ENCODE measurements around the gene CEACAM20. TPM values are rescaled to one million over a fixed set of nuclear protein-coding genes. Genes with fewer than 3 reads are reported as not detected.

CEACAM20 gene
- total and polyA plus RNA-seq, 2 experiments from 2014 or later, result not detected

DNA sequence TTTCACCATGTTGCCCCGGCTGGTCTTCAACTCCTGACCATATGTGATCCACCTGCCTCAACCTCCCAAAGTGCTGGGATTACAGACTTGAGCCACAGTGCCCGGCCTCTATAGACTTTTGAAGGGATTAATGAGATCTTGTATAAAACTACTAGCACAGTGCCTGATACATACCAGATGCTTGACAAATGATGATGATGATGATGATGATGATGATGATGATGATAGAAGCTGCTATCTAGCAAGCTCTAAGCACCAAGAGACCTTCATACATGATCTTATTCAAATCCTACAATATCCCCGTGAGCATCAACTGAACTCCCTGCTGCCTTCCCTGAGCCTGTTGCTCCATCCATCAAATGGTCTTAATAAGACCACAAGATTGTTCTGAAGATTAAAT lies 14.4 kb downstream of the CEACAM20 start (continued):
- TF ChIP-seq, protein P1, sequence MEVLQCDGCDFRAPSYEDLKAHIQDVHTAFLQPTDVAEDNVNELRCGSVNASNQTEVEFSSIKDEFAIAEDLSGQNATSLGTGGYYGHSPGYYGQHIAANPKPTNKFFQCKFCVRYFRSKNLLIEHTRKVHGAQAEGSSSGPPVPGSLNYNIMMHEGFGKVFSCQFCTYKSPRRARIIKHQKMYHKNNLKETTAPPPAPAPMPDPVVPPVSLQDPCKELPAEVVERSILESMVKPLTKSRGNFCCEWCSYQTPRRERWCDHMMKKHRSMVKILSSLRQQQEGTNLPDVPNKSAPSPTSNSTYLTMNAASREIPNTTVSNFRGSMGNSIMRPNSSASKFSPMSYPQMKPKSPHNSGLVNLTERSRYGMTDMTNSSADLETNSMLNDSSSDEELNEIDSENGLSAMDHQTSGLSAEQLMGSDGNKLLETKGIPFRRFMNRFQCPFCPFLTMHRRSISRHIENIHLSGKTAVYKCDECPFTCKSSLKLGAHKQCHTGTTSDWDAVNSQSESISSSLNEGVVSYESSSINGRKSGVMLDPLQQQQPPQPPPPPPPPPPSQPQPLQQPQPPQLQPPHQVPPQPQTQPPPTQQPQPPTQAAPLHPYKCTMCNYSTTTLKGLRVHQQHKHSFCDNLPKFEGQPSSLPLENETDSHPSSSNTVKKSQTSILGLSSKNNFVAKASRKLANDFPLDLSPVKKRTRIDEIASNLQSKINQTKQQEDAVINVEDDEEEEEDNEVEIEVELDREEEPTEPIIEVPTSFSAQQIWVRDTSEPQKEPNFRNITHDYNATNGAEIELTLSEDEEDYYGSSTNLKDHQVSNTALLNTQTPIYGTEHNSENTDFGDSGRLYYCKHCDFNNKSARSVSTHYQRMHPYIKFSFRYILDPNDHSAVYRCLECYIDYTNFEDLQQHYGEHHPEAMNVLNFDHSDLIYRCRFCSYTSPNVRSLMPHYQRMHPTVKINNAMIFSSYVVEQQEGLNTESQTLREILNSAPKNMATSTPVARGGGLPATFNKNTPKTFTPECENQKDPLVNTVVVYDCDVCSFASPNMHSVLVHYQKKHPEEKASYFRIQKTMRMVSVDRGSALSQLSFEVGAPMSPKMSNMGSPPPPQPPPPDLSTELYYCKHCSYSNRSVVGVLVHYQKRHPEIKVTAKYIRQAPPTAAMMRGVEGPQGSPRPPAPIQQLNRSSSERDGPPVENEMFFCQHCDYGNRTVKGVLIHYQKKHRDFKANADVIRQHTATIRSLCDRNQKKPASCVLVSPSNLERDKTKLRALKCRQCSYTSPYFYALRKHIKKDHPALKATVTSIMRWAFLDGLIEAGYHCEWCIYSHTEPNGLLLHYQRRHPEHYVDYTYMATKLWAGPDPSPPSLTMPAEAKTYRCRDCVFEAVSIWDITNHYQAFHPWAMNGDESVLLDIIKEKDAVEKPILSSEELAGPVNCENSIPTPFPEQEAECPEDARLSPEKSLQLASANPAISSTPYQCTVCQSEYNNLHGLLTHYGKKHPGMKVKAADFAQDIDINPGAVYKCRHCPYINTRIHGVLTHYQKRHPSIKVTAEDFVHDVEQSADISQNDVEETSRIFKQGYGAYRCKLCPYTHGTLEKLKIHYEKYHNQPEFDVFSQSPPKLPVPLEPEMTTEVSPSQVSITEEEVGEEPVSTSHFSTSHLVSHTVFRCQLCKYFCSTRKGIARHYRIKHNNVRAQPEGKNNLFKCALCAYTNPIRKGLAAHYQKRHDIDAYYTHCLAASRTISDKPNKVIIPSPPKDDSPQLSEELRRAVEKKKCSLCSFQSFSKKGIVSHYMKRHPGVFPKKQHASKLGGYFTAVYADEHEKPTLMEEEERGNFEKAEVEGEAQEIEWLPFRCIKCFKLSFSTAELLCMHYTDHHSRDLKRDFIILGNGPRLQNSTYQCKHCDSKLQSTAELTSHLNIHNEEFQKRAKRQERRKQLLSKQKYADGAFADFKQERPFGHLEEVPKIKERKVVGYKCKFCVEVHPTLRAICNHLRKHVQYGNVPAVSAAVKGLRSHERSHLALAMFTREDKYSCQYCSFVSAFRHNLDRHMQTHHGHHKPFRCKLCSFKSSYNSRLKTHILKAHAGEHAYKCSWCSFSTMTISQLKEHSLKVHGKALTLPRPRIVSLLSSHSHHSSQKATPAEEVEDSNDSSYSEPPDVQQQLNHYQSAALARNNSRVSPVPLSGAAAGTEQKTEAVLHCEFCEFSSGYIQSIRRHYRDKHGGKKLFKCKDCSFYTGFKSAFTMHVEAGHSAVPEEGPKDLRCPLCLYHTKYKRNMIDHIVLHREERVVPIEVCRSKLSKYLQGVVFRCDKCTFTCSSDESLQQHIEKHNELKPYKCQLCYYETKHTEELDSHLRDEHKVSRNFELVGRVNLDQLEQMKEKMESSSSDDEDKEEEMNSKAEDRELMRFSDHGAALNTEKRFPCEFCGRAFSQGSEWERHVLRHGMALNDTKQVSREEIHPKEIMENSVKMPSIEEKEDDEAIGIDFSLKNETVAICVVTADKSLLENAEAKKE (CRISPR knock-in tag; IDR thresholded peaks at IDR 0.05), result no peak
- no peak for TF ChIP-seq EZH2phosphoT487 (IDR thresholded peaks at IDR 0.05; ENCODE audit: unreplicated experiment)
- no peak for TF ChIP-seq JUNB (IDR thresholded peaks at IDR 0.05; ENCODE audit: unreplicated experiment)
- TF ChIP-seq STAT1 (IDR thresholded peaks at IDR 0.05; ENCODE audit: unreplicated experiment), result no peak
- TF ChIP-seq CREB1 (CRISPR knock-in tag; IDR thresholded peaks at IDR 0.05; ENCODE audit: low read depth), result no peak

DNA sequence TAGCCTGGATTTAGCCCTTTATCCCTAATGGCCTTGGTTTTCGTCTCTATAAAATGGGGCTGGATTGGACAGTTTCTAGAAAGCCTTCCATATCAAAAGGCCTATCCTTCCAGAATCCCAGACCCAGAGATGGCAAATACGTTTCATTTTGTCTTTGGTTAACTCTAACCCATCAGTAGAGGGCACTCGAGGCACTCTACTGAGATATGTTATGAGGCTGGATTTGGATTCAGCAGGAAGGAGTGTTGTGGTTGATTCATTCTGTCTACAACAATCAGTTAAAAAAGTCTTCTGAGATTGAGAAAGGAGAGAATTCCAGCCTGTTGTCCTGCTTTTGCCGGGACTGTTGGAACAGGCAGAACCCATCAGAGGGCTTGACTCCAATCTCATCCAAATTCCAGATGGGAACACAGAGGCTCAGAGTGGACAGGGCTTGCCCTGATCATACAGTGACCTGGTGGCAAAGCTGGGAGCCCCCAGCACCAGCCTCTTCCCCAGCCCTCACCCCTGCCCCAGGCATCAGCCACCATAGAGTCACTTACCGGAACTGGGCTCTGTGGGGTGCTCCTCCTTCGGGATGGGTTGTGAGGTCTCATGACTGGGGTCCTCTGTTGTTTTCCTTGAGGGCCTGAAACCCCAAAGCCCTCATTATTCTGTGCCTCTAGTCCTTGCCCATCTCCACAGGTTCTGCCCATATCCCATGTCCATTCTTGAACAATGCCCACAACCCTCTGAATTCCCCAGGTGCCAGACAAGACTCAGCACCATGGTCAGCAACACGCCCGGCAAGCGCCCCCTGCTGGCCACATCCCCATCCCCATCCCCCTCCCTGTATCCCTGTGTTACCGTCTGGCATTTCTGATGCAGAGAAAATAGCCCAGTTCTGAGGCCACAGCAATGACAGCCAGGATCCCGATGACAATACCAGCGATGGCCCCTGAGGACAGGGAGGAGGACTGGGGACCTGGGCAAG lies 16.9 kb downstream of the CEACAM20 start:
- ATAC-seq, result peak; percentile 92
- Histone ChIP-seq H3K4me2 (no peak overlapping the region), H3K9me2 (ENCODE audit: insufficient read depth) (no peaks in the 10 kb centered on the region), H3K27me3 (ENCODE audit: insufficient read depth) (no peaks in the 10 kb centered on the region), H3K27ac (ENCODE audit: low read depth) (no peak overlapping the region), H3K4me1 (ENCODE audit: insufficient read depth) (no peaks in the 10 kb centered on the region), H3K4me3 (no peak overlapping the region), H4K20me1 (replicated peaks; ENCODE audit: insufficient read depth) (no peaks in the 10 kb centered on the region), H3F3A (replicated peaks; ENCODE audit: low read depth) (no peaks in the 10 kb centered on the region), H3K79me2 (replicated peaks; ENCODE audit: insufficient read depth) (no peaks in the 10 kb centered on the region), H3K36me3 (ENCODE audit: insufficient read depth) (no peaks in the 10 kb centered on the region), H2AFZ (no peak overlapping the region)
- H3K27ac Mint-ChIP-seq, result no peak overlapping the region
- peaks cover 6% of the 10 kb centered on the region for H3K27me3 Mint-ChIP-seq (ENCODE audit: insufficient read depth, low read depth, poor library complexity)
- H3K9me3 Mint-ChIP-seq, result peaks cover 54% of the 10 kb centered on the region
- no peak overlapping the region for H3K4me3 Mint-ChIP-seq
- no peaks in the 10 kb centered on the region for H3K4me1 Mint-ChIP-seq
- peaks cover 14% of the 10 kb centered on the region for H3K36me3 Mint-ChIP-seq (ENCODE audit: low read depth)
- peak; percentile 78 for DNase-seq (ENCODE audit: low spot score)
- no peak for TF ChIP-seq STAT1 (IDR thresholded peaks at IDR 0.05; ENCODE audit: unreplicated experiment)
- no peak for TF ChIP-seq POLR2AphosphoS5 (IDR thresholded peaks at IDR 0.05; ENCODE audit: low read depth)
- TF ChIP-seq, protein P1 (CRISPR knock-in tag; IDR thresholded peaks at IDR 0.05), result no peak

Measured in GM23338 (cell line).